Measurements from ENCODE around the gene COL19A1.

GRCh38 chr6:70254784-70255183 lies 388.4 kb downstream of the COL19A1 start:
- TF ChIP-seq CTCF (IDR thresholded peaks at IDR 0.05; ENCODE audit: low read depth, low read length) (no peak), EZH2phosphoT487 (IDR thresholded peaks at IDR 0.05; ENCODE audit: low read depth) (no peak)

Measured in OCI-LY3 (cell line).